ENCODE data around the gene DAGLA. TPM values are rescaled to one million over a fixed set of nuclear protein-coding genes. Genes with fewer than 3 reads are reported as not detected.

Gene DAGLA
- total and polyA plus RNA-seq, 2 donors (not counting 1 experiment from before 2014, with no cell fraction given) = 0.06 TPM; not detected in 1

- no peak for ATAC-seq (ENCODE audit: low read depth)
- intact Hi-C loops (cut with micrococcal nuclease) = loop anchor here (5.0 kb wide), 1 partner anchor 566 kb away; no protein-coding TSS in a partner anchor
Measured at GRCh38 chr11:61746442-61747191, 66.4 kb downstream of the DAGLA start.

More at GRCh38 chr11:61746442-61747191, 66.4 kb downstream of the DAGLA start:
- ChIA-PET POLR2A (no interaction called here), CTCF (interaction anchor here (1.1 to 6.6 kb wide), 6 partner anchors 11 to 366 kb away, joined by 3 to 69 read pairs (median 4); no protein-coding TSS in a partner anchor)
- Histone ChIP-seq H3K27me3 (replicated peaks in 1 of 4; ENCODE audit: control extremely low read depth in 1 of 4, control insufficient read depth in 3 of 4, insufficient read depth in 4 of 4, low read length in 3 of 4) (peaks cover 0 to 30% (median 8%) of the 10 kb centered on the region in 4 experiments), H3K79me2 (ENCODE audit: control insufficient read depth, insufficient read depth, low read length) (no peaks in the 10 kb centered on the region), H3K4me1 (ENCODE audit: control insufficient read depth in 2 of 2, insufficient read depth in 2 of 2, low read length in 2 of 2) (no peaks in the 10 kb centered on the region), H3K4me3 (ENCODE audit: control extremely low read depth in 1 of 5, extremely low read depth in 1 of 5, insufficient read depth in 1 of 5, low read depth in 2 of 5, low read length in 4 of 5) (no peak overlapping the region), H4K20me1 (ENCODE audit: control insufficient read depth, insufficient read depth, low read length, poor library complexity, severe bottlenecking) (no peaks in the 10 kb centered on the region), H3K9me3 (ENCODE audit: control extremely low read depth in 1 of 3, control insufficient read depth in 2 of 3, insufficient read depth in 1 of 3, low read length in 2 of 3) (peaks cover 0 to 2% (median 0%) of the 10 kb centered on the region in 3 donors), H3K36me3 (replicated peaks in 1 of 2; ENCODE audit: control extremely low read depth in 1 of 2, control insufficient read depth in 1 of 2, extremely low read depth in 1 of 2, insufficient read depth in 2 of 2, low read length in 1 of 2) (no peaks in the 10 kb centered on the region), H3K27ac (ENCODE audit: low read length in 2 of 2) (no peak overlapping the region), H3K4me2 (replicated peaks; ENCODE audit: low read depth, low read length, poor library complexity, severe bottlenecking) (no peak overlapping the region), H3K9ac (ENCODE audit: low read length) (no peak overlapping the region), H2AFZ (ENCODE audit: insufficient read depth, low read depth, low read length, poor library complexity, severe bottlenecking) (no peak overlapping the region)
- DNase-seq = no peak
- no peaks in the 10 kb centered on the region for H3K9me3 Mint-ChIP-seq (ENCODE audit: insufficient read depth)
- TF ChIP-seq EZH2 (IDR thresholded peaks at IDR 0.05; ENCODE audit: borderline replicate concordance, insufficient read depth, low read depth, low read length, poor library complexity, severe bottlenecking) = no peak
- TF ChIP-seq CTCF (IDR thresholded peaks at IDR 0.05) = no peak
- peaks cover 16% of the 10 kb centered on the region for H3K27me3 Mint-ChIP-seq
- no peak overlapping the region for H3K27ac Mint-ChIP-seq
- no peak overlapping the region for H3K4me3 Mint-ChIP-seq
- 82% methylated on average over 14 of the region's 19 CpGs for WGBS (ENCODE audit: insufficient coverage)
- H3K4me1 Mint-ChIP-seq = no peaks in the 10 kb centered on the region
